Activated CD8-positive, alpha-beta memory T cell treated with anti-CD3 and anti-CD28 coated beads, Interleukin-2, amount 50 U/mL, for 24 hours (primary cell): ENCODE results near the gene HOXD4.

Experiments
- DNase-seq: peaks from one replicate; pipeline ENCODE4 v3.0.0-alpha.2; 2020; ENCODE audit errors: extremely low read depth

Gene HOXD4

GRCh38 chr2:176139661-176140512 lies 11.5 kb upstream of the HOXD4 start:
- no peak for DNase-seq

GRCh38 chr2:176140513-176141317 lies 10.6 kb upstream of the HOXD4 start:
- DNase-seq: no peak

- DNase-seq: no peak
Measured at GRCh38 chr2:176142281-176142680, 9.1 kb upstream of the HOXD4 start.

- DNase-seq: no peak
Measured at GRCh38 chr2:176145085-176145969, 6.0 kb upstream of the HOXD4 start.

GRCh38 chr2:176146101-176146500 lies 5.2 kb upstream of the HOXD4 start:
- DNase-seq: no peak

- no peak for DNase-seq
Measured at GRCh38 chr2:176146645-176147044, 4.7 kb upstream of the HOXD4 start.

GRCh38 chr2:176147210-176147799 lies 4.0 kb upstream of the HOXD4 start:
- no peak for DNase-seq

GRCh38 chr2:176147800-176148496 lies 3.4 kb upstream of the HOXD4 start:
- DNase-seq: no peak

GRCh38 chr2:176148751-176149421 lies 2.5 kb upstream of the HOXD4 start:
- no peak for DNase-seq

GRCh38 chr2:176149481-176149938 lies 1.8 kb upstream of the HOXD4 start:
- DNase-seq: no peak

- DNase-seq: no peak
Measured at GRCh38 chr2:176149939-176150583, 1.3 kb upstream of the HOXD4 start.

GRCh38 chr2:176150584-176151441 lies 537 bp upstream of the HOXD4 start:
- no peak for DNase-seq

GRCh38 chr2:176152350-176153181 lies 1.2 kb downstream of the HOXD4 start:
- no peak for DNase-seq

- DNase-seq: no peak
Measured at GRCh38 chr2:176154576-176155252, 3.4 kb downstream of the HOXD4 start.

GRCh38 chr2:176155356-176156044 lies 4.2 kb downstream of the HOXD4 start:
- DNase-seq: no peak

- no peak for DNase-seq
Measured at GRCh38 chr2:176156301-176156806, 5.0 kb downstream of the HOXD4 start.
